GM18868 (cell line): ENCODE data around the gene MT1X.
"Not testable (repeated sequence)": the region's sequence is repeated elsewhere in the genome, so short reads cannot be mapped to it uniquely, and the experiment has no call there.

Source experiments
- ATAC-seq: cut with Tn5 transposase; IDR thresholded peaks from one replicate; pipeline ENCODE4 v1.9.1; 2021; ENCODE audit warnings: mild to moderate bottlenecking, moderate library complexity; ENCODE audit not compliant: unreplicated experiment

The MT1X gene

DNA sequence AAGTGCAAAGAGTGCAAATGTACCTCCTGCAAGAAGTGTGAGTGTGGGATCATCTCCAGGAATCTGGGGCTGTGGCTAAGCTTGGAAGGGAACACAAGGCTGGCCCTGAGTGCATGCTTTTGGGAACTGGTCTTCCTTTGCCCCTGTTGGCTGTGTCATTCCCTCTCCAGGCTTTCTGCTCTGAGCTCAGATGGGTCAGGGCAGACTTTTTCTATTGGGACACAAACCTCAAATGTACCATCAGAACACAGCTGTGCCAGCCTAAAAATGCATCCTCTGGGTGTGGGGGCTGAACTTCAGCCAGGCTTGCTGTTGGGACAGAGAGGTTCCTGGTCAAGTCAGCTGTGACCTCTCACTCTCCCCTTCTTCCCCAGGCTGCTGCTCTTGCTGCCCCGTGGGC lies 29.7 kb upstream of the MT1X start:
- no peak for ATAC-seq

DNA sequence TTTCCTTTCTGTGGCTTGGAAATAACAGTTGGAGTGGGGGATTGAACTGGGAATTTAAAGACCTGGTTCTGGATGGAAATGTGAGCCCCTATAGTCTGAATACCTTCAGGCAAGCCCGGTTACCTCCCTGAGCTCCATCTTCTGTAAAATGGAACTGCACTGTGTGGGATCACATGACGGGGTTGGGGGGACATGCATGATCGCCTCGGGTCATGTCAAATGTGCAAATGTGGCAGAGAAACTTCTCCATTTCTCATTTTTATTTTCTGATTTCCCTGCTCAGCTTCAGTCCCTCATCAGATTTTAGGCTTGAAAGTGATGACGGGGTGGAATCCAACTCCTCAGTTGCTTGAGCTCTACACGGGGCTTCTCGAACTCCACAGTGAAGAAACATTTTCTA lies 29.1 kb upstream of the MT1X start:
- no peak for ATAC-seq

DNA sequence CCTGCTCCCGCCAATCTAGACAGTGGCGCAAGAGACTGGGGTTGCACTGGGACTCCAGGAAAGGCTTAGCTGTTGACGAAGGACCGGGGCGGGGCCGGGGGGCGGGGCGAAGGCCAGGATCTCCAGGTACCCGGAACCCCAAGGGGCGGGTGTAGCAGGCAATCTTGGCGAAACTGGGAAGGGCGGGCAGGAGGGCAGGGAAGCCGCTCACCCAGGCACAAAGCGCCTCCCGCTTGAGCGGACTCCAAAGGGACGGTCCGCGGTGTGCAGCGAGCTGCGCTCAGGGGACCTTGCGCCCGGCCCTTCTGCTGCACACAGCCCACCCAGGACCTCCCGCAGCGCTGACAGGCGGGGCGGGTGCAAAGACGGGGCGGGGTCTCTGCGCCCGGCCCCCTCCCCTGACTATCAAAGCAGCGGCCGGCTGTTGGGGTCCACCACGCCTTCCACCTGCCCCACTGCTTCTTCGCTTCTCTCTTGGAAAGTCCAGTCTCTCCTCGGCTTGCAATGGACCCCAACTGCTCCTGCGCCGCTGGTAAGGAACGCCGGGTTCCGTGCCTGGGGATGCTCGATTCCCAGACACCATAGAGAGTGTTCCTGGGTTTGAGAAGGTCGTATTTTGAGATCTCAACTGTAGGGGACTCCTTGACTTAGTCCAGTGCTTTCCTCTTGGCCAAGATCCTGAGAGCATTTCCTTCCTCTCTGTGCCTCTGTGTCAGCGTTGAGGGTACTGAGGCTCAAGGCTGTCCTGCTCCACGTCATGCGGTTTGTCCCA lies 24.5 kb upstream of the MT1X start, which contains the start of gene MT1F:
Gene MT1F, plus strand, starts transcription at position 405 of the 772 bp plus-strand sequence. Its CDS starts 100 bp downstream, at position 505.
- peak; percentile 57 for ATAC-seq

DNA sequence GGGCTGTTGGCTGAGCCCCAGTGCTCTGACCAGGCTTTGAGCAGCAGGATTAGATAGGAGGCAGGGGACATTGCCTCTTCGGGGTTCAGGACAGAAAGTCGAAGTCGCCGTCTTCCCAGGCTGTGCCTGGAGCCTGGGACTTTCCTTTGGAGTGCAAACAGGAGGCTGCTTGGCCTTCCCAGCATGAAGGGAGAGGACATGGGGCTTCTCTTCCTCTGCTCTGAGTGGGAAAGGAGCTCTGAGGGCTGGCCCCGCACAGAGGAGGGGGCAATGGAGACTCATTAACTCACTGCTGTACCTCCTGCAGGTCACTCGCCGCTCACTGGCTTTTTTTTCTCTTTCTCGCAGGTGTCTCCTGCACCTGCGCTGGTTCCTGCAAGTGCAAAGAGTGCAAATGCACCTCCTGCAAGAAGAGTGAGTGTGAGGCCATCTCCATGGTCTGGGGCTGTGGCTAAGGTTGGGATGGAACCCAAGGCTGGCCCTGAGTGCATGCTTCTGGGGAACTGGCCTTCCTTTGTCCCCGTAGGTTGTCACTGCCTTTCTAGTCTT lies 23.9 kb upstream of the MT1X start:
- no peak for ATAC-seq

GRCh38 chr16:56662357-56663354 lies 19.6 kb upstream of the MT1X start:
- ATAC-seq: no peak

GRCh38 chr16:56664506-56664905 lies 17.8 kb upstream of the MT1X start:
- ATAC-seq: no peak

GRCh38 chr16:56665286-56666261 lies 16.7 kb upstream of the MT1X start:
- ATAC-seq: not testable (repeated sequence)

GRCh38 chr16:56667581-56668571 lies 14.4 kb upstream of the MT1X start, which contains the start of gene MT1G:
Gene MT1G (minus strand): TSS chr16:56668065. CDS start chr16:56667993, 72 bp downstream.
- ATAC-seq: no peak

DNA sequence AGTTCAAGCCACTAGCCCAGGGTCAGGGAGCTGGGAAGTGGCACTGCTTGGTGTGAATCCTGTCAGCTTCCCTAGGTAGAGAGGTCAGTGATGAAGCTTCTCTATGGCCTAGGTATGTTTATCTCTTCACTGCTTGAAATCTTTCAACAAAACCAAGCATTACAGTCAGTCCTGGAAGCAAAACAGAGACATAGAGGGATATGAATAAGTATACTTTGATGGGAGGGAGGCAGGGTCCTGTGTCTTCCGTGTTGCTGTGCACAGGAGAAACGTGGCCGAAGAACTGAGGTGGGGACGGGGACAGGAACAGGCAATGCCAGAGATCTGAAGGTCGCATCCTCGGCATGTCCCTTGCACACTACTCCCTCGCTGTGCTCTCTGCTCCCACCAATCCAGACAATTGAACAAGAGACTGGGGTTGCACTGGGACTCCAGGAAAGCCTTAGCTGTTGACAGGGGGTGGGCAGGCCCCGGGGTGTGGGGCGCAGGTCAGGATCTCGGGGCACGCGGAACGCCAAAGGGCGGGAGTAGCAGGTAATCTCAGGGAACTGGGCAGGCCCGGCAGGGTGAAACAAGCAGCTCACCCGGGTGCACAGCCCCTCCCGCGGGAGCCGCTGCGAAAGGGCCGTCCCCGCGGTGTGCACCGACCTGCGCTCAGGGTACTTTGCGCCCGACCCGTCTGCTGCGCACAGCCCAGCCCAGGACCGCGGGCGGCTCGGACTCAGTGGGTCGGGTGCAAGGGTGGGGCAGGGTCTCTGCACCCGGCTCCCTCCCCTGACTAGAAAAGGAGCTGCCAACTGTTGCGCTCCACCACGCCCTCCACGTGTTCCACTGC lies 13.0 kb upstream of the MT1X start, which contains the start of gene MT1H:
Gene MT1H, plus strand, starts transcription at position 810 of the 835 bp plus-strand sequence. CDS start 71 bp downstream, outside the sequence.
- no peak for ATAC-seq

DNA sequence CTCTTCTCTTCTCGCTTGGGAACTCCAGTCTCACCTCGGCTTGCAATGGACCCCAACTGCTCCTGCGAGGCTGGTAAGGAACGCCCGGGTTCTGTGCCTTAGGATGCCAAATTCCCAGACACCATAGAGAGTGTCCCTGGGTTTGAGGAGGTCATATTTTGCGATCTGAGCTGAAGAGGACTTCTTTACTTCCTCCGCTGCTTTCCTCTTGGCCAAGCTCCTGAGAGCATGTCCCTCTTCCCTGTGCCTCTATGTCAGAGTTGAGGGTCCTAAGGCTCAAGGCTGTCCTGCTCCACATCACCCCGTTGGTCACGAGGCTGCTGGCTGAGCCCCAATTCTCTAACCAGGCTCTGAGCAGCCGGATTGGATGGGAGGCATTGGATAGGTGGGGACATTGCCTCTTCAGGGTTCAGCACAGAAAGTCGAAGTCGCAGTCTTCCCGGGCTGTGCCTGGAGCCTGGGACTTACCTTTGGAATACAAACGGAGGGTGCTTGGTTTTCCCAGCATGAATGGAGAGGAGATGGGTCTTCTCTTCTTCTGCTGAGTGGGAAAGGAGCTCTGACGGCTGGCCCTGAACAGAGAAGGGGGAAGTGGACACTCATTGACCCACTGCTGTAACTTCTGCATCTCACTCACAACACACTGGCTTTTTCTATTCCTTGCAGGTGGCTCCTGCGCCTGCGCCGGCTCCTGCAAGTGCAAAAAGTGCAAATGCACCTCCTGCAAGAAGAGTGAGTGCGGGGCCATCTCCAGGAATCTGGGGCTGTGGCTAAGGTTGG lies 12.2 kb upstream of the MT1X start:
- no peak for ATAC-seq

DNA sequence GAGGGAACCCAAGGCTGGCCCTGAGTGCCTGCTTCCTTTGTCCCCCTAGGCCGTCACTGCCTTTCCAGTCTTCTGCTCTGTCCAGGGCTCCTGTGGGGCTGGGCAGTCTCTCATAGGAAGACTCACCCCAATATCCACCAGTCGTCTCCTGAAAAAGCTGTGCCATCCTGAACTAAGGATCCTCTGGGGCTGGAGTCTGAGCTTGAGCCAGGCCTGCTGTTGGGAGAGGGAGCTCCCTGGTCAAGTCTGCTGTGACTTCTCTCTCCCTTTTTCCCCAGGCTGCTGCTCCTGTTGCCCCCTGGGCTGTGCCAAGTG lies 11.7 kb upstream of the MT1X start:
- ATAC-seq: no peak

DNA sequence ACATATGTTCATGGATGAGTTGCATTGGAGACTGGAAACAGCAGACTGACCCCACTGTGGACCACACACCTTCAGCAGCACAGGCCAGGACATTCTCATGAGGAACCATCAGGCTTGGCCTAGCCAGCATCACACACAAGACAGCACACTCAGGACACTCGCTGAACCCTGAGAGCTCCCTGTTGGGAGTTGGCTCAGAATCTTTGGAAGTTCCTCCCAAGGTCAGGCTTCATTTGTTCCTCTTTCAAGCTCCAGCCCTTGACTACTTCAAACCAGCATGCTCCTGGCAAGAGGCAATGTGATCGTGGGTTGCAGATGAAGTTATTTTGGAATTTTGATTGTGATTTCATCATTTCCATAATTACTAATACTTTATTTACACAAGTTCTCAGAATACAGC lies 10.6 kb upstream of the MT1X start:
- not testable (repeated sequence) for ATAC-seq

DNA sequence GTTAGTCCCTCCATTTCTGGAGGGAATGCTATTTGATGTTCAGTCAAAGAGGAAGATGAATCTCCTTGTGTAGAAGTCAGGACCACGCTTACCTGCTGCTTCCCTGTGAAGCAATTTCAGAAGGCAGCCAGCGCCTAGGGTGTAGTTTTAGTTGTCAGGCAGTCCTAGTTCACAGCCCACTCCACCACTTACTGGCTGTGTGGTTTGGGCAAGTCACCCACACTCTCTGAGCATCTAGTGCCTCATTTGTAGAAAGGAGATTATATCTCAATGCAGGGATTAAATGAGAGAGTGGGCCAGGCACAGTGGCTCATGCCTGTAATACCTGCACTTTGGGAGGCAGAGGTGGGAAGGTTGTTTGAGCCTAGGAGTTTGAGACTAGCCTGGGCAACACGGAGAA lies 10.1 kb upstream of the MT1X start:
- not testable (repeated sequence) for ATAC-seq

DNA sequence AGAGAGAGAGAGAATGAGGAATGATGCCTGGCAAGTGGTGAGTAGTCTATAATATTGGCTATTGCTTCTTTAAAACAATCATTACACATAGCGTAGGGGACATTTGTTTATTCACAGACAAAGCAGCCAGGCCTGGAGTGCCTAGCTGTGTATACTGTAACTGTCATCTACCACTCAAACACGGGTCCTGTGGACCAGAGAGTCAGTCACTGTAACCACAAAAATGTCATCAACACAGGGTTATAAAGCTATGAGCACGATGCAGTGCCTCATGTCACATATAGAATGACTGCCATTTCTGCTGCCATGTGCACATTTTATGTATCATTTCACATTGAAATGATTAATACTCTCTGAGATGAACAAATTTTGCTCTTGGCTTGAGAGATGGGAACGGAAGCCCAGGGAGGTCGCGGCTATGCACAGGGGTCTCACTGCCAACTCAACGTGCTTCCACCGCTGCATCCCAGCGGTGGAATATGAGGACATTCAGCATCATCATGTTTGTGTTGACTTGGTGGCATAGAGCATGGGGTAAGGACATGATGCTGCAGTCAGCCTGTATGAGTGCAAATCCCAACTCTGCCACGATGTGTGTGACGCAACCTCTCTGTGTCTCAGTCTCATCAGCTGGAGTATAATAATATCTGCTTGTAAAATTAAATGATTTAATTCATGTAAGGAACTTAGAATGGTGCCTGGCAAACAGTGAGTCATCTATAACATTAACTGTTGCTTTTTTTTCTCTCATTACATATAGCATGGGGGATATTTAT lies 9.3 kb upstream of the MT1X start:
- ATAC-seq: no peak

DNA sequence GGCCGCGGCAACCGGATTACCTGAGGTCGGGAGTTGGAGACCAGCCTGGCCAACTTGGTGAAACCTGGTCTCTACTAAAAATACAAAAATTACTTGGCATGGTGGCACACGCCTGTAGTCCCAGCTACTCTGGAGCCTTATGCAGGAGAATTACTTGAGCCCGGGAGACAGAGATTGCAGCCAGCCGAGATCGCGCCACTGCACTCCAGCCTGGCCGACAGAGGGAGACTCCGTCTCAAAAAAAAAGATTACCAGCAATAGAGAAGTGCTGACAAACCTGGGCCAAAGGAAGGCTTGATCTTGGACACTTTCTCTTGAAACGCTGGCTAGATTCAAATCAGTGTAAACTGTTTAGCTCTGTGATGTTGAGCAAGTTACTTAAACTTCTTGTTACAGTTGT lies 8.3 kb upstream of the MT1X start:
- ATAC-seq: no peak

DNA sequence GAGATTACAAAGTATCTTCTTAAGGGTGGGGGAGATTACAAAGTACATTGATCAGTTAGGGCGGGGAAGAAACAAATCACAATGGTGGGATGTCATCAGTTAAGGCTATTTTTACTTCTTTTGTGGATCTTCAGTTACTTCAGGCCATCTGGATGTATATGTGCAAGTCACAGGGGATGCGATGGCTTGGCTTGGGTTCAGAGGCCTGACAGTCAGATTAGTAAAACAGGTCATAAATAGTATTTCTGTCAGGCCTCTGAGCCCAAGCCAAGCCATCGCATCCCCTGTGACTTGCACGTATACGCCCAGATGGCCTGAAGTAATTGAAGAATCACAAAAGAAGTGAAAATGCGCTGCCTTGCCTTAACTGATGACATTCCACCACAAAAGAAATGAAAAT lies 7.7 kb upstream of the MT1X start:
- ATAC-seq: not testable (repeated sequence)
